OCI-M1 (cell line): Measurements from ENCODE around the gene TMCO2.
A peak's percentile ranks its signal among the peaks of the same experiment; 100 is the strongest.

Experiments
- DNase-seq: peaks from one replicate; lab custom pipeline; 2025; lab: John Stamatoyannopoulos, UW

Gene TMCO2

GRCh38 chr1:40257688-40258444 is 10.1 kb downstream of the TMCO2 start, which contains the start of gene ZMPSTE24:
ZMPSTE24 (plus strand) TSS chr1:40258236; CDS start chr1:40258272, 36 bp downstream.
- peak; percentile 98 for DNase-seq

- no peak for DNase-seq
Measured at GRCh38 chr1:40258445-40258769, 10.7 kb downstream of the TMCO2 start.

GRCh38 chr1:40264354-40264781 is 16.6 kb downstream of the TMCO2 start:
- DNase-seq: no peak

- DNase-seq: no peak
Measured at GRCh38 chr1:40265298-40265697, 17.6 kb downstream of the TMCO2 start.

GRCh38 chr1:40265919-40266318 is 18.2 kb downstream of the TMCO2 start:
- no peak for DNase-seq

GRCh38 chr1:40266786-40267535 is 19.2 kb downstream of the TMCO2 start:
- DNase-seq: no peak

- DNase-seq: no peak
Measured at GRCh38 chr1:40267767-40268187, 20.0 kb downstream of the TMCO2 start.

GRCh38 chr1:40268211-40268610 is 20.5 kb downstream of the TMCO2 start:
- no peak for DNase-seq

- no peak for DNase-seq
Measured at GRCh38 chr1:40270152-40270834, 22.6 kb downstream of the TMCO2 start.

GRCh38 chr1:40272653-40273213 is 25.0 kb downstream of the TMCO2 start:
- no peak for DNase-seq

- DNase-seq: no peak
Measured at GRCh38 chr1:40273547-40274166, 25.9 kb downstream of the TMCO2 start.

- no peak for DNase-seq
Measured at GRCh38 chr1:40274331-40274730, 26.6 kb downstream of the TMCO2 start.

- no peak for DNase-seq
Measured at GRCh38 chr1:40276122-40276521, 28.4 kb downstream of the TMCO2 start.

GRCh38 chr1:40281853-40282252 is 34.1 kb downstream of the TMCO2 start:
- no peak for DNase-seq

- DNase-seq: no peak
Measured at GRCh38 chr1:40291293-40291692, 43.6 kb downstream of the TMCO2 start.

- DNase-seq: peak; percentile 39
Measured at GRCh38 chr1:40299366-40300248, 51.9 kb downstream of the TMCO2 start.

GRCh38 chr1:40300249-40300567 is 52.5 kb downstream of the TMCO2 start:
- DNase-seq: no peak

- DNase-seq: no peak
Measured at GRCh38 chr1:40300651-40301050, 52.9 kb downstream of the TMCO2 start.

- no peak for DNase-seq
Measured at GRCh38 chr1:40301066-40301465, 53.3 kb downstream of the TMCO2 start.
